ENCODE data around the gene GGACT.

GGACT gene

GRCh38 chr13:100584896-100585295 is 3.7 kb downstream of the GGACT start:
- peaks cover 4 to 6% of the 10 kb centered on the region in 2 experiments for H3K4me1 ChIP-seq (ENCODE audit: control insufficient read depth in 1 of 2, insufficient read depth in 2 of 2, low read length in 2 of 2)
- DNase-seq = no peak
- H3K27me3 ChIP-seq (ENCODE audit: insufficient read depth, low read length) = no peaks in the 10 kb centered on the region
- no CpG with 5 or more reads among the region's 5 CpGs for WGBS (ENCODE audit: extremely low coverage, insufficient coverage, insufficient read length)
- no peak overlapping the region for H4K91ac ChIP-seq (ENCODE audit: low read depth, low read length)
- no peak overlapping the region for H3K4me2 ChIP-seq (ENCODE audit: low read length)
- no peak overlapping the region for H3K23ac ChIP-seq (ENCODE audit: low read length)
- H3K79me1 ChIP-seq (ENCODE audit: low read length) = peaks cover 4% of the 10 kb centered on the region
- H4K12ac ChIP-seq (ENCODE audit: low read depth, low read length) = no peak overlapping the region
- H2BK5ac ChIP-seq (ENCODE audit: low read depth, low read length, poor library complexity) = no peak overlapping the region
- H3K14ac ChIP-seq (ENCODE audit: low read length) = no peak overlapping the region
- H4K8ac ChIP-seq (ENCODE audit: low read depth, low read length) = no peak overlapping the region
- H3K18ac ChIP-seq (ENCODE audit: low read length) = no peak overlapping the region
- H3K9me3 ChIP-seq (ENCODE audit: insufficient read depth, low read depth, low read length) = no peaks in the 10 kb centered on the region
- no peak overlapping the region for H2BK120ac ChIP-seq (ENCODE audit: insufficient read depth, low read length, poor library complexity)
- no peak overlapping the region for H3K4me3 ChIP-seq (ENCODE audit: low read depth, low read length)
- no peak overlapping the region for H3K27ac ChIP-seq (ENCODE audit: low read depth, low read length)
- H3K36me3 ChIP-seq (ENCODE audit: control insufficient read depth in 1 of 2, insufficient read depth in 2 of 2, low read length in 2 of 2) = peaks cover 2% of the 10 kb centered on the region in 2 experiments
- H2AK5ac ChIP-seq (ENCODE audit: low read length) = no peak overlapping the region
- H3K9ac ChIP-seq (ENCODE audit: low read length) = no peak overlapping the region
- no peak overlapping the region for H2BK12ac ChIP-seq (ENCODE audit: low read length)
- no peak overlapping the region for H2AFZ ChIP-seq (ENCODE audit: insufficient read depth, low read length, poor library complexity)
- H3K79me2 ChIP-seq (ENCODE audit: control insufficient read depth, insufficient read depth, low read length, poor library complexity) = no peaks in the 10 kb centered on the region
- no peak overlapping the region for H3K4ac ChIP-seq (ENCODE audit: low read depth, low read length)

- Histone ChIP-seq H3K27me3 (ENCODE audit: insufficient read depth, low read length) (no peaks in the 10 kb centered on the region), H3K4me1 (ENCODE audit: control insufficient read depth in 1 of 2, insufficient read depth in 2 of 2, low read length in 2 of 2) (no peaks in the 10 kb centered on the region), H3K79me2 (ENCODE audit: control insufficient read depth, insufficient read depth, low read length, poor library complexity) (no peaks in the 10 kb centered on the region), H2BK120ac (ENCODE audit: insufficient read depth, low read length, poor library complexity) (no peak overlapping the region), H3K9ac (ENCODE audit: low read length) (no peak overlapping the region), H3K18ac (ENCODE audit: low read length) (no peak overlapping the region), H2BK5ac (ENCODE audit: low read depth, low read length, poor library complexity) (no peak overlapping the region), H3K36me3 (ENCODE audit: control insufficient read depth in 1 of 2, insufficient read depth in 2 of 2, low read length in 2 of 2) (peaks cover 2% of the 10 kb centered on the region in 2 experiments), H2AFZ (ENCODE audit: insufficient read depth, low read length, poor library complexity) (no peak overlapping the region), H3K79me1 (ENCODE audit: low read length) (no peaks in the 10 kb centered on the region), H2AK5ac (ENCODE audit: low read length) (no peak overlapping the region), H4K91ac (ENCODE audit: low read depth, low read length) (no peak overlapping the region), H3K27ac (ENCODE audit: low read depth, low read length) (no peak overlapping the region), H3K23ac (ENCODE audit: low read length) (no peak overlapping the region), H3K14ac (ENCODE audit: low read length) (no peak overlapping the region), H3K9me3 (ENCODE audit: insufficient read depth, low read depth, low read length) (no peaks in the 10 kb centered on the region), H4K8ac (ENCODE audit: low read depth, low read length) (no peak overlapping the region), H3K4me3 (ENCODE audit: low read depth, low read length) (no peak overlapping the region), H3K4me2 (ENCODE audit: low read length) (no peak overlapping the region), H3K4ac (ENCODE audit: low read depth, low read length) (no peak overlapping the region), H2BK12ac (ENCODE audit: low read length) (no peak overlapping the region), H4K12ac (ENCODE audit: low read depth, low read length) (no peak overlapping the region)
- no peak for DNase-seq
- no CpG with 5 or more reads among the region's 2 CpGs for WGBS (ENCODE audit: extremely low coverage, insufficient coverage, insufficient read length)
Observed at GRCh38 chr13:100581504-100581903, 7.1 kb downstream of the GGACT start.

- Histone ChIP-seq H3K36me3 (ENCODE audit: control insufficient read depth in 1 of 2, insufficient read depth in 2 of 2, low read length in 2 of 2) (peaks cover 2% of the 10 kb centered on the region in 2 experiments), H2AFZ (ENCODE audit: insufficient read depth, low read length, poor library complexity) (no peak overlapping the region), H3K79me2 (ENCODE audit: control insufficient read depth, insufficient read depth, low read length, poor library complexity) (no peaks in the 10 kb centered on the region), H2BK120ac (ENCODE audit: insufficient read depth, low read length, poor library complexity) (no peak overlapping the region), H3K18ac (ENCODE audit: low read length) (no peak overlapping the region), H3K27me3 (ENCODE audit: insufficient read depth, low read length) (no peaks in the 10 kb centered on the region), H3K14ac (ENCODE audit: low read length) (no peak overlapping the region), H3K4me1 (ENCODE audit: control insufficient read depth in 1 of 2, insufficient read depth in 2 of 2, low read length in 2 of 2) (no peaks in the 10 kb centered on the region), H3K23ac (ENCODE audit: low read length) (no peak overlapping the region), H4K91ac (ENCODE audit: low read depth, low read length) (no peak overlapping the region), H2BK12ac (ENCODE audit: low read length) (no peak overlapping the region), H3K27ac (ENCODE audit: low read depth, low read length) (no peak overlapping the region), H3K9ac (ENCODE audit: low read length) (no peak overlapping the region), H3K9me3 (ENCODE audit: insufficient read depth, low read depth, low read length) (no peaks in the 10 kb centered on the region), H3K4ac (ENCODE audit: low read depth, low read length) (no peak overlapping the region), H4K8ac (ENCODE audit: low read depth, low read length) (no peak overlapping the region), H3K4me2 (ENCODE audit: low read length) (no peak overlapping the region), H3K4me3 (ENCODE audit: low read depth, low read length) (no peak overlapping the region), H2BK5ac (ENCODE audit: low read depth, low read length, poor library complexity) (no peak overlapping the region), H3K79me1 (ENCODE audit: low read length) (no peaks in the 10 kb centered on the region), H2AK5ac (ENCODE audit: low read length) (no peak overlapping the region), H4K12ac (ENCODE audit: low read depth, low read length) (no peak overlapping the region)
- no CpG with 5 or more reads among the region's 4 CpGs for WGBS (ENCODE audit: extremely low coverage, insufficient coverage, insufficient read length)
- DNase-seq = no peak
Observed at GRCh38 chr13:100581030-100581429, 7.6 kb downstream of the GGACT start.

GRCh38 chr13:100580045-100580444 is 8.5 kb downstream of the GGACT start:
- Histone ChIP-seq H3K4me3 (ENCODE audit: low read depth, low read length) (no peak overlapping the region), H2BK12ac (ENCODE audit: low read length) (no peak overlapping the region), H3K9me3 (ENCODE audit: insufficient read depth, low read depth, low read length) (no peaks in the 10 kb centered on the region), H4K12ac (ENCODE audit: low read depth, low read length) (no peak overlapping the region), H3K27ac (ENCODE audit: low read depth, low read length) (no peak overlapping the region), H2AFZ (ENCODE audit: insufficient read depth, low read length, poor library complexity) (no peak overlapping the region), H3K9ac (ENCODE audit: low read length) (no peak overlapping the region), H2BK120ac (ENCODE audit: insufficient read depth, low read length, poor library complexity) (no peak overlapping the region), H3K4me2 (ENCODE audit: low read length) (no peak overlapping the region), H4K8ac (ENCODE audit: low read depth, low read length) (no peak overlapping the region), H2AK5ac (ENCODE audit: low read length) (no peak overlapping the region), H4K91ac (ENCODE audit: low read depth, low read length) (no peak overlapping the region), H3K36me3 (ENCODE audit: control insufficient read depth in 1 of 2, insufficient read depth in 2 of 2, low read length in 2 of 2) (peaks cover 2% of the 10 kb centered on the region in 2 experiments), H3K14ac (ENCODE audit: low read length) (no peak overlapping the region), H3K79me2 (ENCODE audit: control insufficient read depth, insufficient read depth, low read length, poor library complexity) (no peaks in the 10 kb centered on the region), H2BK5ac (ENCODE audit: low read depth, low read length, poor library complexity) (no peak overlapping the region), H3K27me3 (ENCODE audit: insufficient read depth, low read length) (no peaks in the 10 kb centered on the region), H3K4me1 (ENCODE audit: control insufficient read depth in 1 of 2, insufficient read depth in 2 of 2, low read length in 2 of 2) (no peaks in the 10 kb centered on the region), H3K4ac (ENCODE audit: low read depth, low read length) (no peak overlapping the region), H3K79me1 (ENCODE audit: low read length) (no peaks in the 10 kb centered on the region), H3K18ac (ENCODE audit: low read length) (no peak overlapping the region), H3K23ac (ENCODE audit: low read length) (no peak overlapping the region)
- no CpG with 5 or more reads among the region's 12 CpGs for WGBS (ENCODE audit: extremely low coverage, insufficient coverage, insufficient read length)
- DNase-seq = no peak

Data from trophoblast cell (in vitro differentiated cells and primary cell).